ENCODE measurements around the gene KCNC3. TPM values are rescaled to one million over a fixed set of nuclear protein-coding genes. Genes with fewer than 3 reads are reported as not detected.

Gene KCNC3
- total RNA-seq, 1 donor from 2014 or later = not detected

- TF ChIP-seq CTCF (IDR thresholded peaks at IDR 0.05; ENCODE audit: unreplicated experiment) = no peak
- H3K36me3 Mint-ChIP-seq (ENCODE audit: low read depth, unreplicated experiment) = peaks cover under 1% of the 10 kb centered on the region
- no peak within 1 kb of the TSS for H3K27ac Mint-ChIP-seq (ENCODE audit: unreplicated experiment)
- H3K27me3 Mint-ChIP-seq (ENCODE audit: unreplicated experiment) = peaks cover 4% of the 10 kb centered on the region
- H3K4me1 Mint-ChIP-seq (ENCODE audit: unreplicated experiment) = peaks cover 6% of the 10 kb centered on the region
- DNase-seq (ENCODE audit: low spot score) = no peak
- H3K4me3 Mint-ChIP-seq (ENCODE audit: unreplicated experiment) = no peak within 1 kb of the TSS
- peaks cover under 1% of the 10 kb centered on the region for H3K9me3 Mint-ChIP-seq (ENCODE audit: unreplicated experiment)
Measured at GRCh38 chr19:50365434-50366306, 36.5 kb upstream of the KCNC3 start, which contains the start of gene NAPSA. Gene NAPSA (minus strand): TSS chr19:50365639. CDS start chr19:50365621, 18 bp downstream.

GRCh38 chr19:50362656-50363424 lies 33.7 kb upstream of the KCNC3 start:
- H3K27me3 Mint-ChIP-seq (ENCODE audit: unreplicated experiment) = peaks cover 13% of the 10 kb centered on the region
- H3K4me1 Mint-ChIP-seq (ENCODE audit: unreplicated experiment) = no peaks in the 10 kb centered on the region
- DNase-seq (ENCODE audit: low spot score) = no peak
- TF ChIP-seq CTCF (IDR thresholded peaks at IDR 0.05; ENCODE audit: unreplicated experiment) = no peak
- peaks cover 18% of the 10 kb centered on the region for H3K9me3 Mint-ChIP-seq (ENCODE audit: unreplicated experiment)
- H3K27ac Mint-ChIP-seq (ENCODE audit: unreplicated experiment) = no peak overlapping the region
- H3K4me3 Mint-ChIP-seq (ENCODE audit: unreplicated experiment) = no peak overlapping the region
- peaks cover 11% of the 10 kb centered on the region for H3K36me3 Mint-ChIP-seq (ENCODE audit: low read depth, unreplicated experiment)

- Mint-ChIP-seq H3K4me3 (ENCODE audit: unreplicated experiment) (no peak overlapping the region), H3K27me3 (ENCODE audit: unreplicated experiment) (peaks cover 11% of the 10 kb centered on the region), H3K36me3 (ENCODE audit: low read depth, unreplicated experiment) (peaks cover 11% of the 10 kb centered on the region), H3K27ac (ENCODE audit: unreplicated experiment) (no peak overlapping the region), H3K4me1 (ENCODE audit: unreplicated experiment) (no peaks in the 10 kb centered on the region), H3K9me3 (ENCODE audit: unreplicated experiment) (peaks cover 18% of the 10 kb centered on the region)
- DNase-seq (ENCODE audit: low spot score) = no peak
- TF ChIP-seq CTCF (IDR thresholded peaks at IDR 0.05; ENCODE audit: unreplicated experiment) = no peak
Measured at GRCh38 chr19:50362030-50362412, 32.8 kb upstream of the KCNC3 start.

- Mint-ChIP-seq H3K36me3 (ENCODE audit: low read depth, unreplicated experiment) (peaks cover 11% of the 10 kb centered on the region), H3K27me3 (ENCODE audit: unreplicated experiment) (peaks cover 13% of the 10 kb centered on the region), H3K4me1 (ENCODE audit: unreplicated experiment) (no peaks in the 10 kb centered on the region), H3K27ac (ENCODE audit: unreplicated experiment) (no peak overlapping the region), H3K4me3 (ENCODE audit: unreplicated experiment) (no peak overlapping the region), H3K9me3 (ENCODE audit: unreplicated experiment) (peaks cover 18% of the 10 kb centered on the region)
- no peak for DNase-seq (ENCODE audit: low spot score)
- TF ChIP-seq CTCF (IDR thresholded peaks at IDR 0.05; ENCODE audit: unreplicated experiment) = no peak
Measured at GRCh38 chr19:50361290-50362029, 32.3 kb upstream of the KCNC3 start.

Data from endothelial cell (in vitro differentiated cells).